ENCODE measurements around the gene NADK2. TPM values are rescaled to one million over a fixed set of nuclear protein-coding genes. Genes with fewer than 3 reads are reported as not detected.

The NADK2 gene
- total and polyA plus RNA-seq, 4 donors = 73.6 to 178 (median 88.0) TPM

GRCh38 chr5:36272136-36272690 is 30.5 kb upstream of the NADK2 start:
- TF ChIP-seq GABPA (IDR thresholded peaks at IDR 0.05 in 1 of 2, conservative IDR thresholded peaks at IDR 0.05 in 1 of 2) (no peak), FOXA1 (IDR thresholded peaks at IDR 0.05) (no peak), MAX (IDR thresholded peaks at IDR 0.05) (no peak), RXRA (IDR thresholded peaks at IDR 0.05) (no peak), RAD21 (IDR thresholded peaks at IDR 0.05) (no peak), EGR1 (IDR thresholded peaks at IDR 0.05; ENCODE audit: low read depth in 2 of 2) (no peak), FOXA2 (IDR thresholded peaks at IDR 0.05) (no peak), JUND (IDR thresholded peaks at IDR 0.05) (no peak), HNF4G (IDR thresholded peaks at IDR 0.05) (no peak), HNF4A (conservative IDR thresholded peaks at IDR 0.05) (no peak)
- no peak overlapping the region for H3K9ac ChIP-seq (ENCODE audit: low read depth in 1 of 2, low read length in 2 of 2)
- DNase-seq (ENCODE audit: low spot score) = no peak
- no peaks in the 10 kb centered on the region for H3K27me3 ChIP-seq (ENCODE audit: control insufficient read depth in 4 of 4, insufficient read depth in 4 of 4, low read length in 3 of 4)
- no peaks in the 10 kb centered on the region for H3K36me3 ChIP-seq (ENCODE audit: control insufficient read depth in 4 of 4, insufficient read depth in 3 of 4, low read depth in 1 of 4, low read length in 3 of 4)
- no peak overlapping the region for H3K4me3 ChIP-seq (ENCODE audit: low read depth in 1 of 3, low read length in 3 of 3)
- H3K4me1 ChIP-seq (ENCODE audit: control insufficient read depth in 4 of 4, insufficient read depth in 4 of 4, low read length in 3 of 4) = peaks cover 7 to 48% (median 41%) of the 10 kb centered on the region in 4 donors
- no peak overlapping the region for H3K27ac ChIP-seq (ENCODE audit: low read depth in 1 of 2, low read length in 2 of 2)
- 56% methylated on average over 2 of the region's 2 CpGs for whole genome bisulfite sequencing
- H3K9me3 ChIP-seq (ENCODE audit: control insufficient read depth in 4 of 4, low read length in 3 of 4) = no peaks in the 10 kb centered on the region

GRCh38 chr5:36270876-36271575 is 29.3 kb upstream of the NADK2 start:
- H3K27me3 ChIP-seq (ENCODE audit: control insufficient read depth in 4 of 4, insufficient read depth in 4 of 4, low read length in 3 of 4) = no peaks in the 10 kb centered on the region
- H3K36me3 ChIP-seq (ENCODE audit: control insufficient read depth in 4 of 4, insufficient read depth in 3 of 4, low read depth in 1 of 4, low read length in 3 of 4) = no peaks in the 10 kb centered on the region
- peak overlapping the region in 1 of 2 donors; percentile 9 for H3K27ac ChIP-seq (ENCODE audit: low read depth in 1 of 2, low read length in 2 of 2)
- TF ChIP-seq RXRA (IDR thresholded peaks at IDR 0.05) (no peak), NR2F2 (IDR thresholded peaks at IDR 0.05) (no peak), HNF4G (IDR thresholded peaks at IDR 0.05) (no peak), TAF1 (conservative IDR thresholded peaks at IDR 0.05) (no peak), CTCF (IDR thresholded peaks at IDR 0.05; ENCODE audit: low read depth, low read length, missing input control) (no peak), ZBTB33 (IDR thresholded peaks at IDR 0.05) (no peak), JUND (IDR thresholded peaks at IDR 0.05) (no peak), YY1 (IDR thresholded peaks at IDR 0.05) (no peak), RAD21 (IDR thresholded peaks at IDR 0.05) (no peak), HNF4A (conservative IDR thresholded peaks at IDR 0.05) (no peak), FOXA1 (IDR thresholded peaks at IDR 0.05) (no peak), ATF3 (IDR thresholded peaks at IDR 0.05) (no peak), SP1 (IDR thresholded peaks at IDR 0.05) (no peak)
- no peak for DNase-seq (ENCODE audit: low spot score)
- H3K9me3 ChIP-seq (ENCODE audit: control insufficient read depth in 4 of 4, low read length in 3 of 4) = no peaks in the 10 kb centered on the region
- WGBS = 45% methylated on average over 3 of the region's 3 CpGs
- peak overlapping the region in 1 of 2 donors; percentile 17 for H3K9ac ChIP-seq (ENCODE audit: low read depth in 1 of 2, low read length in 2 of 2)
- H3K4me1 ChIP-seq (ENCODE audit: control insufficient read depth in 4 of 4, insufficient read depth in 4 of 4, low read length in 3 of 4) = peaks cover 4 to 40% (median 37%) of the 10 kb centered on the region in 4 donors
- H3K4me3 ChIP-seq (ENCODE audit: low read depth in 1 of 3, low read length in 3 of 3) = no peak overlapping the region
